ENCODE measurements around the gene ZNF438.

DNA sequence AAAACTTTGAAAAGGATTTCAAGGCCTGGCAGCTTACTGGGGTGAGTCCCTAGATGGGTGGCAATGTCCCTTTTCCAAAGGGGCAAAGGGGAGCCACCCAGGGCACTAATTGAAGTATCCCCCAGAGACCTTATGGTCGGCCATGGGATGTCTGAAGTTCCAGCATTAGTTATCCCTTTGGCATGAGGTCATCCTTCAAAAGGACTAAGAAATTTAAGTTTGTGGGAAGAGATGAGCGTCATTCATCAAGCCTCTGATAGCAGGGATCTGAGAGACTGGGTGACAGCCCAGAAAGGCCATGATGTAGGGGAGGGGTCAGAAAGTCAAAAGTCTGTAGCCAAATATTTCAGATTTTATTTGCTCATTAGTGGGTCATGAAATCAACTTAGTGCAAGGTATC, 195.3 kb downstream of the ZNF438 start:
- TF ChIP-seq POLR2AphosphoS5 (IDR thresholded peaks at IDR 0.05; ENCODE audit: low read depth, low read length) = no peak
- no peak for TF ChIP-seq CHD2 (IDR thresholded peaks at IDR 0.05; ENCODE audit: low read length)
- no peak for TF ChIP-seq EP300 (IDR thresholded peaks at IDR 0.05; ENCODE audit: borderline replicate concordance in 1 of 2, low read depth in 2 of 2, low read length in 2 of 2)
- TF ChIP-seq, protein P1, sequence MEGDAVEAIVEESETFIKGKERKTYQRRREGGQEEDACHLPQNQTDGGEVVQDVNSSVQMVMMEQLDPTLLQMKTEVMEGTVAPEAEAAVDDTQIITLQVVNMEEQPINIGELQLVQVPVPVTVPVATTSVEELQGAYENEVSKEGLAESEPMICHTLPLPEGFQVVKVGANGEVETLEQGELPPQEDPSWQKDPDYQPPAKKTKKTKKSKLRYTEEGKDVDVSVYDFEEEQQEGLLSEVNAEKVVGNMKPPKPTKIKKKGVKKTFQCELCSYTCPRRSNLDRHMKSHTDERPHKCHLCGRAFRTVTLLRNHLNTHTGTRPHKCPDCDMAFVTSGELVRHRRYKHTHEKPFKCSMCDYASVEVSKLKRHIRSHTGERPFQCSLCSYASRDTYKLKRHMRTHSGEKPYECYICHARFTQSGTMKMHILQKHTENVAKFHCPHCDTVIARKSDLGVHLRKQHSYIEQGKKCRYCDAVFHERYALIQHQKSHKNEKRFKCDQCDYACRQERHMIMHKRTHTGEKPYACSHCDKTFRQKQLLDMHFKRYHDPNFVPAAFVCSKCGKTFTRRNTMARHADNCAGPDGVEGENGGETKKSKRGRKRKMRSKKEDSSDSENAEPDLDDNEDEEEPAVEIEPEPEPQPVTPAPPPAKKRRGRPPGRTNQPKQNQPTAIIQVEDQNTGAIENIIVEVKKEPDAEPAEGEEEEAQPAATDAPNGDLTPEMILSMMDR (IDR thresholded peaks at IDR 0.05; ENCODE audit: control extremely low read depth in 1 of 3, insufficient read depth in 1 of 3, low read depth in 1 of 3, low read length in 3 of 3) = no peak
- no peak for TF ChIP-seq CBX5 (IDR thresholded peaks at IDR 0.05; ENCODE audit: low read depth, low read length)
- TF ChIP-seq BRCA1 (IDR thresholded peaks at IDR 0.05; ENCODE audit: low read depth, low read length) = no peak
- no peak for TF ChIP-seq BCL11A (IDR thresholded peaks at IDR 0.05; ENCODE audit: low read depth in 2 of 2, low read length in 2 of 2)
